Activated CD8-positive, alpha-beta memory T cell treated with anti-CD3 and anti-CD28 coated beads, Interleukin-2, amount 50 U/mL, for 24 hours (primary cell): Measurements from ENCODE around the gene ACACB.

ENCODE experiments used
- DNase-seq: peaks from one replicate; pipeline ENCODE4 v3.0.0-alpha.2; 2020; ENCODE audit errors: extremely low read depth

Gene ACACB

DNA sequence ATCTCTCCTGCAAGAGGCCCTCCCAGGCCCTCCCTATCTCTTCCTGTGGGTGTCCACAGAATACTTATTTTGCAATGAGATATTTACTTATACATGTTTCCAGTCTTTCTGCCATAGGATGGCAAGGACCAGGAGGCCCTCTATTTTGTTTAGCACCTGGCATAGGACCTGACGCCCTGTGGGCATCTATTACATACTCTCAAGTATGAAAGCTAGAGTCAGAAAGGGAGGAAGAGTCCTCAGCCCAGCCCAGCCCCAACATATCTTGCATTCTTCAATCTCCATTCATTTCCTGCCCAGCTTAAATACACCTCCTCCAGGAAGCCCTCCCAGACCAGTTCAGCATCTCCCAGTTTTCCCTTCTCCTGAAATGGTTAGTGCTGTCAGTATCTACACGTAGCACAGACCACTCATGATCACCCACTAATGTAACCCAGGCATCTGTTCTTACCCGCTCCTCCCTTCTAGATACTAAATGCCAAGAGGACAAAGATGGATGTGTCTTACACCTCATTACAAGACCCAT is 185.3 kb downstream of the ACACB start:
- DNase-seq = no peak

DNA sequence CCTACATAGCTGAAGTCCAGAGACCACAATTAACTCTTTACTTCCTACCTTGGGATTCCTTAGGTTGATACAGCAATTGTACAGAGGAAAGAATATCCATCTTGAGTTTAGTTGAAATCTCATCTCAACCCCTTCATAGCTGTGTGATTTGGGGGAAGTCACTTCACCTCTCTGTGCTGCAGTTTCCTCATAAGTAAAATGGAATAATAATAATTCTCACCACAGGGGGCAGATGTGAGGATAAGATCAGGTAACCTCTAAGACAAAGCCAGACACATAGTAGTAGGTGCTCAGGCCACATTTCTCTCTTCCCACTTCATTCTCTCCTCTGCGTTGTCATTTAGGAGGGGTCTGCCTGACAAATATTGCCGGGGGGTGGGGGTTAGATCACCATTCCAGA is 186.0 kb downstream of the ACACB start:
- DNase-seq = no peak

DNA sequence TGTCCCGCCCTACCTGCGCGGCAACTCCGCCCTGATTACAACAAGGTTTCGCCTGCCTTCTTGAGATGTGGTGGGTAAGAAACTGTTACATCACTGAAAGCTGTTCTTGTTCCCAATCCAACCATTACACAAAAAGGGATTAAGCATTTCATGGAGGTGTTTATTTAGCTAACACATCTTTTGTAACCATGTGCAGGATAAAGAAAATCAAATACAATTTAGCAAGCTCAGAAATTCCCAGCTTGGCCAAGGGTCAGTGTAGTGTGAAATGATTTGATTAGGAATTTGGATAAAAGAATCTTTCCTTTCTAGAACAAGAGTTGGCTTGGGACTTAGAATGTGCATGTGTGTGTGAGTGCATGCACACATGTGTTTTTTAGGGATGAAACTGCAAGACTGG is 186.4 kb downstream of the ACACB start:
- no peak for DNase-seq

DNA sequence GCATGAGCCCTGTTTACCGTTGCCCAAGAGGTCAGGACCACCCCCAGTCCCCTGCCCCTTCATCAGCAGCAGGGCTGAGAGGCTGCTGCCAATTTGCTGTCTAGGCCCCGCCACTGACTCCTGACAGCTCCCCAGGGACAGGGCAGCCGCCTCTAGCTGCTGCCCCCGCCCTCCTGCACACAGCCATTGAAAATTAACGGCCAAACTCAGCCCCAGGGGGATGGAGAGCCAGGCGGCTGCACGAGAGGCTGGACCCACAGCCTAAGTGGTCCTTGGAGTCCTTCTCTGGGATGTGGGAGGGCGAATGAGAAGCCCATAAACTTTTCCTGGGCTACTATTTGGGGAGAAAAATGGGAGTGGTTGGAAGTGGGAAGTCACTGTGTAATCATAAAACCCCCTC is 188.1 kb downstream of the ACACB start:
- no peak for DNase-seq

DNA sequence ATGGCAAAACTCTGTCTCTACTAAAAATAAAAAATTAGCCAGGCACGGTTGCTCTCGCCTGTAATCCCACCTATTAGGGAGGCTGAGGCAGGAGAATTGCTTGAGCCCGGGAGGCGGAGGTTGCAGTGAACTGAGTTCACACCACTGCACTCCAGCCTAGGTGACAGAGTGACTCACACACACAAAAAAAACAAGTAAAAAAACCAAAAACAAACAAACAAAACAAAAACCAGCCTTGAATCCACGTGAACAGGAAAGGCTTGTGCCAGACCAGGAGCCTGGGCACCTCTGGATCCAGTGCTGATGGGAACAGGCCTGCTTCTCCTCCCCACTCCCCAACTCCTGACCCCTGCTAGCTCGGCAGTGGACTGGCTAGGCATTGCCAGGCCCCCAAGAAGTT is 189.2 kb downstream of the ACACB start:
- DNase-seq = no peak

DNA sequence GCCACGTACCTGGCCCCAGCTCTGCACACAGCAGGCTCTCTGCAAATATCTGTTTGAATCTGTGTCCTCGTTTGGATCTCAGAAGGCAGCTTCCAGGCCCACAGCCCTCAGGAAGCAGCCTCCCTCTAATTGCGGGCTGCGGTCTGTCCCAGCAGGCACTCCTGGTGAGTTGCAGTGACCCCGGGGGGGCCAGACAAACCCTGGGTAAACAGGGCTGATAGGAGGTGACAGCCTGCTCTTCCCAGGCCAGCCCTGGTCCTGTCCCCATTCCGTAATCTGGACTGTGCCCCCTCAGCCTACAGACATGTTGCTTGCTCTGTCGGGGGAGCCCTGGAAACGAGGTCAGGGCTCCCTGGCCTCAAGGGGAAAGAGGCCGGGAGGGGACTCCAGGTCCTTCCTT is 190.7 kb downstream of the ACACB start:
- no peak for DNase-seq

DNA sequence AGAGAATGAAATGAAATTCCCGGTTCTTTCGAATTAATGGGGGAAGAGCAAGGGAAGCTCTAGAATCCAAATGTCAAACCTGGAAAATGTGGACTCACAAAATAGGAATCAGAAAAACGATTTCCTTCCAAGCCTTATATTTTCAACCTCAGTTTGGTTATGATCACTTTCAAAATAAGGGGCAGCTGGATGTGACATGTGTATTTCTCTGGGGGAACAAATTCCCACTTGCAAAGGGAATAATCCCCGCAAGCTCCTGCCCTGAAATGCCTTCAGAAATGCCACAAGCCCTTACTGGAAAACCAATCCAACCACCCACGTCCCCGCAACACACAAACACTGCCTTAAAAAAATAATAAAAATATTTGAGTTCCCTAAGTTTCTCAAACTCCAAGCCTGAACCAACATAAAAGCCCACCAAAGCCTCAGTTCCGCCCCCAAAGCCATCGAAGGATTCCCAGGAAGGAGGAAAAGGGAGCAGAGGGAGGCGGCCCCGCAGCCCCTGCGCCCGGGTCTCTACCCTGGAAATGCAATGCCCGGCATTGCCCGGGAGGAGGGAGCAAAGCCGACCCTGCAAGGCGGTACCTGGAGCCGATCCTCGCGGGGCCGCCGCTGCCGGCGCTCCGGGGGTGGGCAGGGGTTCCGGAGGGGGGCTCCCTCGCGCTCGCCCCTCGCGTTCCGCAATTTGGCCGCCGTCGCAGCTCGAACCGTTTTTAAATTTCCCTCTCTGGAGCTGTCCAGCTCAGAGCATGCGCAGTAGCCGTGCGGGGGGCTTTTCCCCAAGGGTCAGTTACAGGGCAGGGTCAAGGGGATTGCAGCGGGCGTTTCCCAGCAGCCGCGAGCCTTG is 192.4 kb downstream of the ACACB start, which contains the start of gene FOXN4:
Gene FOXN4, minus strand, starts transcription at position 751 of the 847 bp plus-strand sequence. CDS start 963 bp downstream, outside the sequence.
- no peak for DNase-seq

DNA sequence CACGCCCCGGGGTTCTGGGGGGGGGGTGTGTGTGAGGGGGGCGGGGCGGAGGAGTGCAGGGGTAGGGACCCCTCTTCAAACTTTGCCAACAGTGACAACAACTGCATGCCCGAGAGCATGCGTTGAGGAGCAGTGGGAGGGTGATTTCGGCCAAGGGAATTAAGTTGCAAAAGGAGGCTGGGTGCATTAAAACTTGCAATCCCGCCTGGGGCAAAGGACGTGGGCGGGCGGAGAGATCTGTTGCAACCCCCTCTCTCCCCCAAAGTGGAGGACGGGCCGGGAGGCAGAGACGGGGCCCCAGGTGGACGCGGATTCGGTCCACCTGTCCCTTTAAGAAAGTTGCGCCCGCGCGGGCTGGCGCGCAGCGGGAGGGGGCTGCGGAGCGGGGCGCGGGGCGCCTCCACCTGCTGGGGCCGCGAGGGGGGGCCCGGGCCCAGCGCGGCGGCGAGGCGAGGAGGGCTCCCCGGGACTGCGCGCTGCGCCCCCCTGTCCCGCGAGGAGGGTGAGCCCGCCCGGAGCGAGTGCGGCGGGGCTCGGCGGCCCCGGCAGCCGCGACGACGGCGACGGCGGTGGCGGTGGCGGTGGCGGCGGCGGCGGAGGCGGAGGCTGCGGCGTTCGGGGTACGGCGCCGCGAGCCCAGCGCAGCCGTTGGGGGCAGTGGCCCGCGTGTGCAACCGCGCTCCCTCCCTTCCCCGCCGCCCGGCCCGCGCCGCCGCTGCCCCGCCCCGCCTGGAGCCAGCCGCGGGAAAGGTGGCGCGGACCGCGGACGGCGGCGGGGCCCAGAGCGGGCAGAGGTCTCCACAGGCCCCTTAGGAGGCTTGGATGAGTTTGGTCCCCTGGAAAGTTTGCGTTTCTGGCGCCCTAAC is 193.2 kb downstream of the ACACB start:
- no peak for DNase-seq

DNA sequence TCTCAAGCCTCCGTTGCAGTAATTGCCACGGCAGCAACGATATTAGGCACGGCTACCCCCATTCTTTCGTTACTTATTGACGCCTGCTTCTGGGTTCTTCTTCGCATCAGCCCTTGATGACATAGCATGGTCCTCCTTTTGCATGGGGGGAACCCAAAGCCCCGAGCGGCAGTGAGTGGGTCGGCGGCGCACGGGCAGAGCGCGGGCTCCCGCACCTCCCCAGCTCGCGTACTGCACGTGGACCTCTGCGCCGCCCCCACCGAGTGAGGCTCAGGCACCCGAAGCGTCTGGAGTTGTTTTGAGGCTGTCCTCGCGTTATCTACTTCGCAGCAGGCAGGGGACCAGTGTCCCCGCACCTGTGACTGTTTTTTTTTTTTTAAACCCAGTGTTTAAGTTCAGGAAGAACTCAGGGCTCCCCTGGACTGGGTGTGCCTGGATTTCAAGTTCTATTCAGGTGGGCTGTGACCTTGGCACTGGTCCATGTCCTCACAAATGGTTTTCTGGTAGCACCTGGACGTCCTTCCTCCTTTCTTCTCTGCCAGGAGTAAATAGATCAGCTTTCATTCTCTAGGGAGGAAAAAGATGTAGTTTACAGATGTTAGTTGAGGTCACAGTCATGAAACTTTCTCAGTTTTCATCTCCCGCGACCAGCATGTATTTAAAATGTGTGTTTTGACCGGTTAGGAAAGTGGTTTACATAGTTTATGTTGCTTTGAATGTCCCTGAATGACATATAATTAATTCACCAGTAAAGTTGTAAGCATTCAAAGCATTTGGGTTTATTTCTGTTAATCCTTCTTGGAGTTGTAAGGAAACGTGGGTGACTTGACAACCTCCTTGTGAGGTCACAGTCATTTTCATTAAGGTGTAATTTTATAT is 194.1 kb downstream of the ACACB start:
- DNase-seq = no peak
